Right kidney (tissue), 9 donors: ENCODE results near the gene CAMLG.
"Not testable (repeated sequence)": the region's sequence is repeated elsewhere in the genome, so short reads cannot be mapped to it uniquely, and the experiment has no call there.

Experiments
- DNase-seq: peaks from one replicate; pipeline ENCODE4 v3.0.0-alpha.2; 2016
- long read RNA-seq, 8 donors: transcript quantifications; one replicate each; lab custom pipeline, GENCODE V29; 2026

Gene CAMLG
- long read RNA-seq, donor 1, transcript CAMLG-201 (4 exons, 2,221 nt) = major isoform, 30 of 102 reads
- long read RNA-seq, donor 1, transcript CAMLG-202 (3 exons, 895 nt) = minor isoform, 10 of 102 reads
- long read RNA-seq, donor 1, partial matches to known transcripts = 46 of 102 reads
- long read RNA-seq, donor 1, other reads (novel, unspliced or antisense) = 16 of 102 reads
- long read RNA-seq, donor 2, transcript CAMLG-201 (4 exons, 2,221 nt) = major isoform, 19 of 55 reads
- long read RNA-seq, donor 2, transcript CAMLG-202 (3 exons, 895 nt) = minor isoform, 9 of 55 reads
- long read RNA-seq, donor 2, partial matches to known transcripts = 14 of 55 reads
- long read RNA-seq, donor 2, other reads (novel, unspliced or antisense) = 13 of 55 reads
- long read RNA-seq, donor 3, transcript CAMLG-201 (4 exons, 2,221 nt) = major isoform, 13 of 36 reads
- long read RNA-seq, donor 3, partial matches to known transcripts = 20 of 36 reads
- long read RNA-seq, donor 3, other reads (novel, unspliced or antisense) = 0 of 36 reads
- long read RNA-seq, donor 4, transcript CAMLG-202 (3 exons, 895 nt) = minor isoform, 7 of 48 reads
- long read RNA-seq, donor 4, transcript CAMLG-201 (4 exons, 2,221 nt) = major isoform, 16 of 48 reads
- long read RNA-seq, donor 4, partial matches to known transcripts = 18 of 48 reads
- long read RNA-seq, donor 4, other reads (novel, unspliced or antisense) = 7 of 48 reads
- long read RNA-seq, donor 5, transcript CAMLG-202 (3 exons, 895 nt) = minor isoform, 12 of 55 reads
- long read RNA-seq, donor 5, transcript CAMLG-201 (4 exons, 2,221 nt) = major isoform, 28 of 55 reads
- long read RNA-seq, donor 5, partial matches to known transcripts = 15 of 55 reads
- long read RNA-seq, donor 5, other reads (novel, unspliced or antisense) = 0 of 55 reads
- long read RNA-seq, donor 6, transcript CAMLG-202 (3 exons, 895 nt) = minor isoform, 8 of 41 reads
- long read RNA-seq, donor 6, transcript CAMLG-201 (4 exons, 2,221 nt) = major isoform, 12 of 41 reads
- long read RNA-seq, donor 6, partial matches to known transcripts = 12 of 41 reads
- long read RNA-seq, donor 6, other reads (novel, unspliced or antisense) = 9 of 41 reads
- long read RNA-seq, donor 7, transcript CAMLG-201 (4 exons, 2,221 nt) = major isoform, 29 of 127 reads
- long read RNA-seq, donor 7, transcript CAMLG-202 (3 exons, 895 nt) = minor isoform, 12 of 127 reads
- long read RNA-seq, donor 7, partial matches to known transcripts = 73 of 127 reads
- long read RNA-seq, donor 7, other reads (novel, unspliced or antisense) = 13 of 127 reads
- long read RNA-seq, donor 8, transcript CAMLG-201 (4 exons, 2,221 nt) = major isoform, 20 of 72 reads
- long read RNA-seq, donor 8, transcript CAMLG-202 (3 exons, 895 nt) = minor isoform, 6 of 72 reads
- long read RNA-seq, donor 8, partial matches to known transcripts = 39 of 72 reads
- long read RNA-seq, donor 8, other reads (novel, unspliced or antisense) = 7 of 72 reads

- DNase-seq = peak; percentile 96
Observed at GRCh38 chr5:134738133-134738962, at the start of gene CAMLG. Gene CAMLG, plus strand, starts transcription at chr5:134738548. Its CDS starts 73 bp downstream, at chr5:134738621.

- not testable (repeated sequence) for DNase-seq
Observed at GRCh38 chr5:134690144-134690543, 48.2 kb upstream of the CAMLG start.

- no peak for DNase-seq
Observed at GRCh38 chr5:134692722-134693121, 45.6 kb upstream of the CAMLG start.

GRCh38 chr5:134708301-134708700 is 30.0 kb upstream of the CAMLG start:
- no peak for DNase-seq

- no peak for DNase-seq
Observed at GRCh38 chr5:134714120-134714519, 24.2 kb upstream of the CAMLG start.

DNA sequence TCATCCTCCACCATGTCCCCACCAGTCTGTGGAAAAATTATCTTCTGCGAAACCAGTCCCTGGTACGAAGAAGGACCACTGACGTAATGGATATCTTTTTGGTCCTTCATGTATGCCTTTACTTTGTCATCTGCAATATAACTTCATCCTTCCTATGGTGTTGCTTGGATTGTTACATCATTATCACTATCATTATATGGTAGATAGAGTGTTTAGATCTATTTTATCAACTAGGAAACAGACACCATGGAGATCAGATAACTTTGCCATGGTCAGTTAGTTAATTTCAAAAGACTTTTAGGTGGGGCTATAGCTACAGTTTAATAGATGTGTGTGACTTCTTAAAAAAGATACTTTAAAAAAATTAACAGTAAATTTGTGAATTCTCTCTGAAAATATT is 23.8 kb upstream of the CAMLG start:
- no peak for DNase-seq

GRCh38 chr5:134715466-134715865 is 22.9 kb upstream of the CAMLG start:
- DNase-seq = not testable (repeated sequence)

DNA sequence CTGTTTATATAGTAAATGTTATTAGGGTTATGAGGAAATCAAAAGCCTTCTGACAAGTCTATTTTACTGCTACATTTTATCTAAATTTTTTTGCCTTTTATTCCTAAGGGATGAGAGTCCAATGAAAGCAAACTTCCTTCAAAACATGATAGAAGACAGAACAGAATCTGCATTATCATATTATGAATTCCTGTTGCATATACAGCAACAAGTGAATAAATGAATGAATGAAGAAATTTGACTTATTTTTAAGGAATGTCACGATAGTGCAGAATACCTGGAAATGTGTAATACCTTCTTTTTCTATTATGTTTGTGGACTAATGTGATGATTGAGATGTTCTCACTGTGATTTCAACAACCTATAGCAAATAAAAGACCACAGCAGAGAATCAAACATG is 13.5 kb upstream of the CAMLG start:
- no peak for DNase-seq

GRCh38 chr5:134732819-134733218 is 5.5 kb upstream of the CAMLG start:
- DNase-seq = no peak

DNA sequence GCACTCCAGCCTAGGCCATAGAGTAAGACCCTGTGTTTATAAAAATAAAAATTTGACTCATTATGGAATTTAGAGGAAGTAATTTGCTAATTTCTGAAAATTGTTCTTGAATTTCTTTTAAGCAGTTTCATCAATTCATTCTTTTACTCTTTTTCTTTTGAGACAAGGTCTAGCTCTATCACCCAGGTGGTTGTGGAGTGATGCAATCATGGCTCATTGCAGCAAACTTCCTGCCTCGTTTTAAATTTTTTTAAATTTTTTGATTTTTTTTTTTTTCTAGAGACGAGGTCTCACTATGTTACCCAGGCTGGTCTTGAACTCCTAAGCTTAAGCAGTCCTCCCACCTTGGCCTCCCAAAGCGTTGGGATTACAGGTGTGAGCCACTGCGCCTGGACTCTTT is 3.1 kb upstream of the CAMLG start:
- no peak for DNase-seq

DNA sequence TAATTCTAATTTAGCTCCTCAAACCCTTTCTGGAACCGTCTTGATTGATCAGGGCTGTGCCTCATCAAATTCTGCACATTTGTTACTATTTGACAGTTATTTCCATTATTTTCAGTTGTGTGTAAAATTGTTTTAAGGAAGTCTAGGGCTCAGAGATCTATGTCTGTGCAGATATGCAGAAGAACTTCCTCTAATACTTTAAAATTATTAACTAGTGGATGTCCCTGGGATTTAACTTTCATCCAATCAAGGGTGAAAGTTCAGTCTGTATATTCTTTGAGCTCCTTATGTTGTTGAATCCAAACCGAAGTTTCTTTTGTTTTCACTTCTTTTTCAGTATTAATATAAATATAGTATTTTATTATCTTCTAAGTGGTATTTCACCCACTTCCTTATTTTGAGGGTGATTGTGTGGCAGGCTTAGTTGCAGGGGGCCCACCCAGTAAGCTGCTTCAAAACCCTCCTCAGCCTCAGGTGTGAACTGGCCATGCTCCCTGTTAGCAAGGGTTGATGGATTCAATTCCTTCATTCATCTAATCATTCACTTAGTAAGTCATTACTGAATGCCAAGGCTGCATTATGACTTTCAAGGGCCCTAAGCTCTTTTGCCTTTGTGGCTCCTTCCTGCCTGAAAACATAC is 2.1 kb upstream of the CAMLG start:
- DNase-seq = no peak

DNA sequence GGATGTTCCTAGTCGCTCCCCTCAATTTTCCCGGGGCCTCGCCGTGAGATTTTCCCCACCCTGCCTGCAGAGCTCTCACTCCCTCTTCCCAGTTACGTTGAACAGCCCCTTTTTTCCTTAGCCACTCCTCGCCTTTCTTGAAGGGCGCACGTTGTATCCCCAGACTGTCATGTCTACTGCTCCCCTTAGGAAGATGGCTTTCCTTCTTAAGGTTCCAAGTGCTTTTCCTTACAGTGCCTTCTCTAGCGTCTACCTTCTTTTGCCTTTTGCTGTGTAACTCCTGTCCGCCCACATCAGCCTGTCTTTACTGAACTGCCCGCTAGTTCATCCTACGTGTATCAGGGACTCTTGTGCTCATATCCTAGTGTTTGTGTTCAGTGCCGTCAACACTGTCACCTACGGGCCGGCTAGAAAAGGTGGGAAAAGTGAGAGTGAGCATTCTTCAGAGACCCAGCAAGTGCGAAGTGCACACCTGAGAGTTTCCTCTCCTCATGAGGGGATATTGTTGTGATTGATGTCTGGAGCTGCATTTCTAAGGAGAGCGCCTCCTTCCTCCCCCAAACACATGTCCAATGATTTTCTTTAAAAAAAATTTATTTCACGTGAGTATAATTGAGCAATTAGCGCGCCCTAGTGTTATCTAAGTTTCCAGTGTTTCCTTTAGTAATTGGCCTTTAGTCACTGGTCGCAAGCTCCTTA is 764 bp downstream of the CAMLG start:
- no peak for DNase-seq

GRCh38 chr5:134741052-134741451 is 2.7 kb downstream of the CAMLG start:
- DNase-seq = no peak

DNA sequence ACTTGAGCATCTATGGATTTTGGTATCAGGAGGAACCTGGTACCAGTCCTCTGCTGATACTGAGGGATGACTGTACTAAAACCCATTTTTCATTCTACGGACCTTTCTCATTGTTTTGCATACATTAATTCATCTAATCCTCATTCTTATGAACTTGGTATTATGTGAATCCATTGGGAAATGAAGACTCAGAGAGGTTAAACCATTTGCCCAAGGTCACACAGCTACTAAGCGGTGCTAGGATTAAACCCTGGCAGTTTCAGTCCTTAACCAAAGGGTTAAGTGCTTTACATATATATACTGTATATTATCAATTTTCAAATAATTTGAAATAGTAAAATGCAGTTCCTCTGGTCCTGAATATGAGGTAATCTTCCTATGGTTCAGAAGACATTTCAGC is 3.8 kb downstream of the CAMLG start:
- no peak for DNase-seq

- DNase-seq = no peak
Observed at GRCh38 chr5:134749415-134749814, 11.1 kb downstream of the CAMLG start.

GRCh38 chr5:134758176-134758503 is 19.8 kb downstream of the CAMLG start:
- DNase-seq = no peak

- DNase-seq = peak; percentile 89
Observed at GRCh38 chr5:134758504-134759341, 20.4 kb downstream of the CAMLG start, which contains the start of gene DDX46. Gene DDX46, plus strand, starts transcription at chr5:134758779. Its CDS starts 160 bp downstream, at chr5:134758939.

GRCh38 chr5:134767528-134768291 is 29.4 kb downstream of the CAMLG start:
- DNase-seq = not testable (repeated sequence)
